A549 (cell line): Measurements from ENCODE around the gene ZRANB3.
"Not testable (repeated sequence)": the region's sequence is repeated elsewhere in the genome, so short reads cannot be mapped to it uniquely, and the experiment has no call there.

Experiments
- CTCF ChIP-seq: fragments of >200 bp; sonication (Bioruptor Twin); formaldehyde crosslinking; IDR thresholded peaks from 3 replicates; pipeline ENCODE4 v1.5.1; 2016
- ELK1 ChIP-seq: fragments of 150-350 bp; IDR thresholded peaks from 2 replicates; pipeline ENCODE4 v1.6.1; 2014; ENCODE audit warnings: low read depth, mild to moderate bottlenecking, low read length
- EP300 ChIP-seq, 2 experiments: fragments of >200 bp; sonication (Bioruptor Twin); formaldehyde crosslinking; IDR thresholded peaks; 2 replicates in 1 of 2; 3 replicates in 1 of 2; pipeline ENCODE4 v1.6.1; 2016 to 2017
- MAFK ChIP-seq: fragments of 450-650 bp; IDR thresholded peaks from 2 replicates; pipeline ENCODE4 v1.6.1; 2014; ENCODE audit not compliant: partially characterized antibody
- NFE2L2 ChIP-seq: fragments of 150-350 bp; conservative IDR thresholded peaks from 2 replicates; pipeline ENCODE4 v1.6.1; 2014; ENCODE audit warnings: low read length
- POLR2A ChIP-seq: IDR thresholded peaks from 2 replicates; pipeline ENCODE4 v1.6.1; 2012; ENCODE audit warnings: mild to moderate bottlenecking, low read length
- RAD21 ChIP-seq, 2 experiments: fragments of >200 bp in 1 of 2; sonication (Bioruptor Twin) in 1 of 2; formaldehyde crosslinking in 1 of 2; IDR thresholded peaks in 1 of 2; conservative IDR thresholded peaks in 1 of 2; 2 replicates in 1 of 2; 3 replicates in 1 of 2; pipeline ENCODE4 v1.6.1; 2012 to 2018; ENCODE audit warnings: inconsistent platforms in 1 of 2
- RCOR1 ChIP-seq: fragments of 150-350 bp; IDR thresholded peaks from 2 replicates; pipeline ENCODE4 v1.6.1; 2014; ENCODE audit warnings: antibody characterized with exemption, low read length, low read depth
- TF ChIP-seq, protein P1 (sequence below): fragments of 200-600 bp; sonication (generic); IDR thresholded peaks from 2 replicates; pipeline ENCODE4 v1.6.1; 2016; ENCODE audit warnings: antibody characterized with exemption, mild to moderate bottlenecking, moderate library complexity
- TF ChIP-seq, protein P2 (sequence below): fragments of 450-650 bp; IDR thresholded peaks from 2 replicates; pipeline ENCODE4 v1.6.1; 2014; ENCODE audit warnings: antibody characterized with exemption

- TF ChIP-seq MAFK; ELK1; CTCF; RCOR1; RAD21 (conservative IDR thresholded peaks at IDR 0.05 in 1 of 2, IDR thresholded peaks at IDR 0.05 in 1 of 2); EP300 (IDR thresholded peaks at IDR 0.05); POLR2A; NFE2L2: not testable (repeated sequence)
- TF ChIP-seq, protein P1, sequence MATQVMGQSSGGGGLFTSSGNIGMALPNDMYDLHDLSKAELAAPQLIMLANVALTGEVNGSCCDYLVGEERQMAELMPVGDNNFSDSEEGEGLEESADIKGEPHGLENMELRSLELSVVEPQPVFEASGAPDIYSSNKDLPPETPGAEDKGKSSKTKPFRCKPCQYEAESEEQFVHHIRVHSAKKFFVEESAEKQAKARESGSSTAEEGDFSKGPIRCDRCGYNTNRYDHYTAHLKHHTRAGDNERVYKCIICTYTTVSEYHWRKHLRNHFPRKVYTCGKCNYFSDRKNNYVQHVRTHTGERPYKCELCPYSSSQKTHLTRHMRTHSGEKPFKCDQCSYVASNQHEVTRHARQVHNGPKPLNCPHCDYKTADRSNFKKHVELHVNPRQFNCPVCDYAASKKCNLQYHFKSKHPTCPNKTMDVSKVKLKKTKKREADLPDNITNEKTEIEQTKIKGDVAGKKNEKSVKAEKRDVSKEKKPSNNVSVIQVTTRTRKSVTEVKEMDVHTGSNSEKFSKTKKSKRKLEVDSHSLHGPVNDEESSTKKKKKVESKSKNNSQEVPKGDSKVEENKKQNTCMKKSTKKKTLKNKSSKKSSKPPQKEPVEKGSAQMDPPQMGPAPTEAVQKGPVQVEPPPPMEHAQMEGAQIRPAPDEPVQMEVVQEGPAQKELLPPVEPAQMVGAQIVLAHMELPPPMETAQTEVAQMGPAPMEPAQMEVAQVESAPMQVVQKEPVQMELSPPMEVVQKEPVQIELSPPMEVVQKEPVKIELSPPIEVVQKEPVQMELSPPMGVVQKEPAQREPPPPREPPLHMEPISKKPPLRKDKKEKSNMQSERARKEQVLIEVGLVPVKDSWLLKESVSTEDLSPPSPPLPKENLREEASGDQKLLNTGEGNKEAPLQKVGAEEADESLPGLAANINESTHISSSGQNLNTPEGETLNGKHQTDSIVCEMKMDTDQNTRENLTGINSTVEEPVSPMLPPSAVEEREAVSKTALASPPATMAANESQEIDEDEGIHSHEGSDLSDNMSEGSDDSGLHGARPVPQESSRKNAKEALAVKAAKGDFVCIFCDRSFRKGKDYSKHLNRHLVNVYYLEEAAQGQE = not testable (repeated sequence)
- TF ChIP-seq, protein P2, sequence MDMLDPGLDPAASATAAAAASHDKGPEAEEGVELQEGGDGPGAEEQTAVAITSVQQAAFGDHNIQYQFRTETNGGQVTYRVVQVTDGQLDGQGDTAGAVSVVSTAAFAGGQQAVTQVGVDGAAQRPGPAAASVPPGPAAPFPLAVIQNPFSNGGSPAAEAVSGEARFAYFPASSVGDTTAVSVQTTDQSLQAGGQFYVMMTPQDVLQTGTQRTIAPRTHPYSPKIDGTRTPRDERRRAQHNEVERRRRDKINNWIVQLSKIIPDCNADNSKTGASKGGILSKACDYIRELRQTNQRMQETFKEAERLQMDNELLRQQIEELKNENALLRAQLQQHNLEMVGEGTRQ = not testable (repeated sequence)
These were observed 182.8 kb downstream of the ZRANB3 start for GRCh38 chr2:135348096-135348704.
